Dermis blood vessel endothelial cell (primary cell): ENCODE results near the gene KSR1. TPM values are rescaled to one million over a fixed set of nuclear protein-coding genes. Genes with fewer than 3 reads are reported as not detected.
"Not testable (repeated sequence)": the region's sequence is repeated elsewhere in the genome, so short reads cannot be mapped to it uniquely, and the experiment has no call there.

Experiments
- DNase-seq: peaks from one replicate; pipeline ENCODE4 v3.0.0; 2010
- total RNA-seq: library from RNA; depleted of rRNA; stranded (reverse); fragments of >200 nt; gene quantifications from 2 replicates; pipeline ENCODE4 v1.2.3, GENCODE V29; 2014

KSR1 gene
- total RNA-seq, 1 donor from 2014 or later, result 33.4 TPM

DNA sequence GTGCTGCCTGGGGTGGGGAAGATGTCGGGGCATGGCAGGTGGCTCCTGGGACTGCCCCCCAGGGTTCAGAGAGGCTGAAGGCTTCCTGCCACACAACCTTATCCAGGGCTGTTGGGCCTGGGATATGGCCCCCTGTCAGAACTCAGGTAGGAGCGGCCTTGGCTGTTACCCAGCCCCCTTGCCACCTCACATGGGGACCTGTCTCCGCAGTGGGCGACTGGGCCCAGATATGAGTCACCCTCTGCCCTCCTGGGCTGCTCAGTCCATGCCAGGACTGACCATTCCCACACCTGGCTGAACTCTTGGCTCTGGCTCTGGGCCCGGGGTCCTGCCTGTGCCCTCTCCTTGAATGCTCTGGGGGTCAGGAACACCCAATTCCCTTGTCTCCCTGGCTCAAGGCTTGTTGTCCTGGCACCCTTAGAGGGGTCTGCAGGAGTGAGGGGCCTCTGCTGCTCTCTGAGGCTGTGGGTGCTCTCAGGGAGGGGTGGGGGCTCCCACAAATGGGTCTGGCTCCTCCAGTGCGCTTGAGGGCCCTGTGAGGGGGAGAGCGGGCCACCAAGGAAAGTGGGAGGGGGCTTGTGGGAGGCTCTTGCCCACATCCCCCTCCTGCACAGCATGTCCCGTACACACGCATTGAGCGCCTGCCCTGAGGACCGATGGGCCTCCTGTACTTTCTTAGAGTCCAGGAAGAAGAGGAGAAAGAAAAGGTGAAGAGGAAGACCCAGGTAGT, 210.7 kb downstream of the KSR1 start:
- no peak for DNase-seq

DNA sequence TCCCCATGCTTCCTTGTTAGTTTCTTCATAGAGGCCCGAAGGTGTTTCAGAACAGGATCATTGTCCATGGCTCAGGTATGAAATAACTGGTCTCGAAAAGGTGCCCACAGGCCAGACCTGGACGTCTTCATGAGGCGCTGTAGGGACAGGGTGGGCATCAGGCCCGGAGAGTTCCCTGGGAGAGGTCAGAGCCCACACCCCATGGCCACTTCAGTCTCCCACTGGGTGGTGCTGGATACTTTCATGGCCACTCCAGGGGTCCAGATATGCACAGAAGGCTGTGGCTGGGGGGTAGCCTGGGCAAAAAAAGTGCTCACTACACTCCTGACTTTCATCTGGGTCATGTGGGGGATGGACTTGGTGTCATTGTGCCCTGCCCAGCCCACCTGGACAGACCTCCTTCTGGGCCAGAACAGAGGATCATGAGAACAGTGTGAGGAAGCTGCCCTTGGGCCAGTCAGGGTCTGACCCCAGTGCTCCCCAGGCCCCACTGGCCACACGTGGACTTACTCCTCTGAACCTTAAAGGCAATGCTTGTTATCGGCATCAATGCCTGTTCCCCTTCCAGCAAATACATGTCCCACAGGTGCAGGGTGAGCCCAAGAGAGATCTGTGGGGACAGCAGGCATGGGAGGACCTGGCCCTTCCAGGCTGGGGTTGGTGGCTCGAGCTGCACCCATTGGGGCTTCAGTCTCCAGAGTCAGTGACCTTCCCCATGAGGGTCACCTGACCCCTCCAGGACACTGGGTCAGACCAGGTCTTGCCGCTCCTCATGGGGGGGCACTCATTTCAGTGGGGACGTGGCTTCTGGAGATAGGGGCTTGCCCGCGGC, 211.6 kb downstream of the KSR1 start:
- DNase-seq, result no peak

GRCh38 chr17:27668488-27668823, 212.2 kb downstream of the KSR1 start:
- no peak for DNase-seq

- DNase-seq, result no peak
Measured at GRCh38 chr17:27669136-27669535, 212.9 kb downstream of the KSR1 start.

GRCh38 chr17:27669850-27670249, 213.6 kb downstream of the KSR1 start:
- no peak for DNase-seq

DNA sequence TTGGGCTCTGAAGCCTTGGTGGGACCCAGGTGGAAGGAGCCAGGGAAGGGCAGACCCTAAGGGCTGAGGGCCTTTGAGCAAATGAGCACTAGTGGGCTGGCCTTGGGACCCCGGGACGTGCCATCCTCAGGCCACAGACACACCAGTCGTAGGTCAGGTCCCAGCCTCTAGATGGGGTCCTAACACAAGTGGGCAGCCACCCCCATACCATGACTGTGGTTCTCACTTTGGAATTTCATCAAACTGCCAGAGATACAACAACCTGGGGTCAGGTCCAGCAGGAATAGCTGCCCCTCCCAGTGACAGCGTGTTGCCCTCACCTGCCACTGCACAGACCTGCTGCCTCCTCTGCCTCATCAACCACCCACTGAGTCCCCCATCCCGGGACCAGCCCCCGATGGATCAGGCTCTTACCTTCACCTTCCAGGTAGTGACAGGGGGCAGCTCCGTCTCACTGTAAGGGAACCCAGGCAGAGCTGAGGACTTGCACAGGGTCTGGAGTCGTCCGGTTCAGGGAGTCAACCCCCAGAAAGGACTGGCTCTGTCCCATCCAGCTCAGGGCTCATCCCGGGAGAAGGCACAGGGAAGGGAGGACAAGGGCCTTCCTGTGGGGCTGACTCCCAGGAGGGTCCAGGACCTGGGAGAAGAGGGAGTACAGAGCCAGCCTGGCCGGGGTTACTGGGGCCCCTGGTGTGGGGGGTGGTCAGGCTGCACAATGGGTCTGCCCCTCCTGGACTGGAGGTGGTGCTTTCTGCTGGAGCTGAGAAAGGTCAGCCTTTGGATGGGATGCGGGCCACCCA, 214.7 kb downstream of the KSR1 start:
- DNase-seq, result no peak

DNA sequence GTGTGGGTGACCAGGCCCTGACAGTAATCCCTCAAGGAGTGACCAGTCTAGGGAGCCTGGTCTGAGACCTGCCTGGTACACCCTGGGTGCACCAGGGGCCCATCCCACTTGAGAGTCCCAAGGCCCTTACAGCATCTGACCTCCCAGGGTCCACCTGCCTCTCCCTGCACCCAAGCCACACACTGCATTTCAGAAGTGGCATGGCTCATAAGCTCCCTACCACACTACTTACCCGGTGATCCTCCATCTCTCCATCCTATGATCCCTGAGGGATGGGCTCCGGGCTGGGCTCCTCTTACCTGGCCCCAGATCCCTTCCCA, 215.3 kb downstream of the KSR1 start:
- DNase-seq, result no peak

- DNase-seq, result not testable (repeated sequence)
Measured at GRCh38 chr17:27671977-27672480, 215.8 kb downstream of the KSR1 start.

GRCh38 chr17:27674335-27674734, 218.1 kb downstream of the KSR1 start:
- DNase-seq, result no peak

Other genes with a start within 250 kb of the KSR1 start
- gene WSB1, start 162.3 kb upstream of the KSR1 start, total RNA-seq, result 783 and 844 TPM in 2 replicates
- 41.5 and 47.3 TPM in 2 replicates for gene LGALS9, start 174.7 kb downstream of the KSR1 start, total RNA-seq